ENCODE results near the gene TRMT1.

Gene TRMT1

DNA sequence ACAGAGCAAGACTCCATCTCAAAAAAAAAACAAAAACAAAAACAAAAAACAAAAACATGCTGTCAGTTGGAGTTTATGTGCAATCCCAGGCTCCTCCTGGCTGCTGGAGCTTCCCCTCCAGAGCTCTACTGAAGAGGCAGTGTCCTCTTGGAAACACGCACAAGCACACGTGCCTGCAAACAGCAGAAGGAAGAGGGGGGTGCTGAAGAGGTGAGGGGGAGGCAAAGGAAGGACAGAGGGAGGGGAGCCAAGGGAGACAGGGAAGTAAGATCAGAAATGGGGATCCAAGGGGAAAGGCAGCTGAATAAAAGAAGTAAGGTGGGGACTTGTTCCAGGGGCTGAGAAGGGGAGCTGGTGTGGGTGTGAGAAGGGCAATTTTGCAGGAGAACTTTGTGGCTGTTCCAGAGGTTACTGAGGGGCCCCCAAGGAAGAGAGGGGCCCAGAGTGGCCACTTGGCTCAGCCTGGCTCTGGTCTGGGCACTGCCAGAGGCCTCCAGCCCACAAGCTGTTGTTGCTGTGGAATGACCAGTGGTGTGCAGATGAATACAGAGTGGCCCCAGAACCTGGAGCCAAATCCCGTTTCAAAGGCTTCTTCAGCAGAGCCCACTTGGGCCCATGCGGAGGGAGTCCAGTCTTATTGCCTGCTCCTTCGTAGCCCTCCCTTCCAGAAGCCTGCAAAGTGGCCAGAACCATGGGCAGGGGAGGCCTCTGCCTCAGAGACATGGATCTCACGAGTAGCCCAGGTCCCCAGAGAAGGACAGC is 48.3 kb downstream of the TRMT1 start:
- Histone ChIP-seq H3K36me3 (ENCODE audit: insufficient read depth, low read length) (no peaks in the 10 kb centered on the region), H3K9ac (ENCODE audit: low read depth, low read length, poor library complexity, severe bottlenecking) (no peak overlapping the region)

DNA sequence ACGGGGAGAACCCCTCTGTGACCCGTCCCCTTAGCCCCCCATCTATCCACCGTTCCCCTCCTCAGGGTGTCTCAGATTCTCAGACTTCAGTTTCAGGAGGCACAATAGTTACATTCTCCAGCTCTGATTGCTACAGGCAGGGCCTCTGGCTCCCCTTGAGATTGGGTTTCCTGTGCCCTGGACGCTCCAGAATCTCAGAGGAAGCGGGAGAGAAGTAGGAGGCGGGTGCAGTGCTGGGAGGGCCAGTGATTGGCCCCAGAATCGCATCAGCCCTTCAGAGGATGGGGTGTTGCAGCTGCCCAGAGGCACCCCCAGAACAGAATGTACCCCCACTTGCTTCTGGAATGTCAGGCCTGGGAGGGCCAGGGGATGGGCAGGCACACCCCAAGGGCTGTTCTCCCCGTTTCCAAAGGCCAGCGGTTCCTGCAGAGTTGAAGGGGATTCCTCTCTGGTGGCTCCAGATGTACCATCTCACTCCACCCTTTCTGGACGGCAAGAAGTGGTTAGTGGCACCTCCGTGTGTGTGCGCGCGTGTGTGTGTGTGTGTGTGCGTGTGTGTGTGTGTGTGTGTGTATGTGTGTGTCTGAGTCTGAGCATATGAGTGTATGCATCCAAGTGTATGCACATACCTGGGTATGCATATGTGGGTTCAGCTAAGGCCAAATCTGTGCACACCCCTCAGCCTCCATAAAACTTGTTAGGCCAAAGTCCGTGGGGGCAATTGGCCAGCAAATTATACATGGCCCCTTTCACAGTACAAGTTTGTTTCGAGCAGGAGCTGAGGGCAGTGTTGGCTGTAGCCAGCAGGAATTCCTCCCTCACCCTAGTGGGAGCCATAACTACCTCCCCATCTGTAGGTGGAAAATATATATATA is 49.4 kb downstream of the TRMT1 start:
- no peak overlapping the region for H3K4me3 ChIP-seq (ENCODE audit: low read length, poor library complexity, severe bottlenecking)

More for the DNA sequence above, 48.3 kb downstream of the TRMT1 start:
- no peaks in the 10 kb centered on the region for H4K20me1 ChIP-seq (ENCODE audit: insufficient read depth, low read length, poor library complexity, severe bottlenecking)
- no peak overlapping the region for H3K4me3 ChIP-seq (ENCODE audit: low read length, poor library complexity, severe bottlenecking)
- no peaks in the 10 kb centered on the region for H3K79me2 ChIP-seq (ENCODE audit: insufficient read depth, low read length)
- H3K27me3 ChIP-seq (ENCODE audit: insufficient read depth, low read length, poor library complexity, severe bottlenecking), result no peaks in the 10 kb centered on the region
- H3K9me2 ChIP-seq (replicated peaks; ENCODE audit: low read depth, low read length), result no peaks in the 10 kb centered on the region
- no peaks in the 10 kb centered on the region for H3K9me3 ChIP-seq (ENCODE audit: insufficient read depth, low read depth, low read length)
- H3K4me1 ChIP-seq (ENCODE audit: insufficient read depth, low read length, poor library complexity, severe bottlenecking), result no peaks in the 10 kb centered on the region
- no peak overlapping the region for H2AFZ ChIP-seq (ENCODE audit: low read length)
- TF ChIP-seq EZH2phosphoT487 (IDR thresholded peaks at IDR 0.05; ENCODE audit: borderline replicate concordance), result no peak
- TF ChIP-seq, protein P1, sequence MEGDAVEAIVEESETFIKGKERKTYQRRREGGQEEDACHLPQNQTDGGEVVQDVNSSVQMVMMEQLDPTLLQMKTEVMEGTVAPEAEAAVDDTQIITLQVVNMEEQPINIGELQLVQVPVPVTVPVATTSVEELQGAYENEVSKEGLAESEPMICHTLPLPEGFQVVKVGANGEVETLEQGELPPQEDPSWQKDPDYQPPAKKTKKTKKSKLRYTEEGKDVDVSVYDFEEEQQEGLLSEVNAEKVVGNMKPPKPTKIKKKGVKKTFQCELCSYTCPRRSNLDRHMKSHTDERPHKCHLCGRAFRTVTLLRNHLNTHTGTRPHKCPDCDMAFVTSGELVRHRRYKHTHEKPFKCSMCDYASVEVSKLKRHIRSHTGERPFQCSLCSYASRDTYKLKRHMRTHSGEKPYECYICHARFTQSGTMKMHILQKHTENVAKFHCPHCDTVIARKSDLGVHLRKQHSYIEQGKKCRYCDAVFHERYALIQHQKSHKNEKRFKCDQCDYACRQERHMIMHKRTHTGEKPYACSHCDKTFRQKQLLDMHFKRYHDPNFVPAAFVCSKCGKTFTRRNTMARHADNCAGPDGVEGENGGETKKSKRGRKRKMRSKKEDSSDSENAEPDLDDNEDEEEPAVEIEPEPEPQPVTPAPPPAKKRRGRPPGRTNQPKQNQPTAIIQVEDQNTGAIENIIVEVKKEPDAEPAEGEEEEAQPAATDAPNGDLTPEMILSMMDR (conservative IDR thresholded peaks at IDR 0.05; ENCODE audit: low read length), result no peak
- H3F3A ChIP-seq (ENCODE audit: low read depth), result no peaks in the 10 kb centered on the region
- H3K4me2 ChIP-seq (ENCODE audit: low read depth, low read length, poor library complexity, severe bottlenecking), result no peak overlapping the region

DNA sequence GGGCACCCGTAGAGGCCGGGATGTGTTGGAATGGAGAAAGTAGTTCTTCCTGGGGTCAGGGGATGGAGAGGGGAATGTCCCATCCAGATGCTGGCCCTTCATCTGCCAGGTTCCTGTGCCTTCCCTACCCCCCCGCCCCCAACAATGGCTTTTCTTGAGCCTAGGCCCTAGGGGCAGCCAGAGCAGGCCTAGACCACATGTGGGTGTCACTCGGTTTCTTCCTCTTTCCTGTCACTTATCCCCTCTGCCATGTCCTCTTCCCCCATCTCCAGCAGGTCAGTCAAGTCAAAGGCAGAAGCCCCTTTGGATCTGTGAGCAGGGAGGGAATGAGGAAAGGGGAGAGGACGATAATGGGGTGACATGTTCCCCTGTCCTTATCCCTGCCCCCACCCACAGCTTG is 50.3 kb downstream of the TRMT1 start:
- Histone ChIP-seq H4K20me1 (ENCODE audit: insufficient read depth, low read length, poor library complexity, severe bottlenecking) (no peaks in the 10 kb centered on the region), H3K9me3 (ENCODE audit: insufficient read depth, low read depth, low read length) (no peaks in the 10 kb centered on the region), H3K9ac (ENCODE audit: low read depth, low read length, poor library complexity, severe bottlenecking) (no peak overlapping the region), H3K4me2 (ENCODE audit: low read depth, low read length, poor library complexity, severe bottlenecking) (no peak overlapping the region), H3K4me1 (ENCODE audit: insufficient read depth, low read length, poor library complexity, severe bottlenecking) (peaks cover 2% of the 10 kb centered on the region), H3F3A (ENCODE audit: low read depth) (no peaks in the 10 kb centered on the region), H2AFZ (ENCODE audit: low read length) (no peak overlapping the region), H3K4me3 (ENCODE audit: low read length, poor library complexity, severe bottlenecking) (no peak overlapping the region), H3K79me2 (ENCODE audit: insufficient read depth, low read length) (no peaks in the 10 kb centered on the region), H3K36me3 (ENCODE audit: insufficient read depth, low read length) (no peaks in the 10 kb centered on the region), H3K9me2 (replicated peaks; ENCODE audit: low read depth, low read length) (no peaks in the 10 kb centered on the region), H3K27me3 (ENCODE audit: insufficient read depth, low read length, poor library complexity, severe bottlenecking) (no peaks in the 10 kb centered on the region)
- TF ChIP-seq, protein P1 (conservative IDR thresholded peaks at IDR 0.05; ENCODE audit: low read length), result no peak
- no peak for TF ChIP-seq EZH2phosphoT487 (IDR thresholded peaks at IDR 0.05; ENCODE audit: borderline replicate concordance)

More for the DNA sequence above, 49.4 kb downstream of the TRMT1 start:
- Histone ChIP-seq H3K9me2 (replicated peaks; ENCODE audit: low read depth, low read length) (no peaks in the 10 kb centered on the region), H3K9ac (ENCODE audit: low read depth, low read length, poor library complexity, severe bottlenecking) (no peak overlapping the region), H3K4me1 (ENCODE audit: insufficient read depth, low read length, poor library complexity, severe bottlenecking) (no peaks in the 10 kb centered on the region), H2AFZ (ENCODE audit: low read length) (no peak overlapping the region), H3K4me2 (ENCODE audit: low read depth, low read length, poor library complexity, severe bottlenecking) (no peak overlapping the region), H3K27me3 (ENCODE audit: insufficient read depth, low read length, poor library complexity, severe bottlenecking) (no peaks in the 10 kb centered on the region), H3K79me2 (ENCODE audit: insufficient read depth, low read length) (no peaks in the 10 kb centered on the region), H4K20me1 (ENCODE audit: insufficient read depth, low read length, poor library complexity, severe bottlenecking) (no peaks in the 10 kb centered on the region), H3F3A (ENCODE audit: low read depth) (no peaks in the 10 kb centered on the region), H3K36me3 (ENCODE audit: insufficient read depth, low read length) (no peaks in the 10 kb centered on the region), H3K9me3 (ENCODE audit: insufficient read depth, low read depth, low read length) (no peaks in the 10 kb centered on the region)
- TF ChIP-seq, protein P1 (conservative IDR thresholded peaks at IDR 0.05; ENCODE audit: low read length), result no peak
- TF ChIP-seq EZH2phosphoT487 (IDR thresholded peaks at IDR 0.05; ENCODE audit: borderline replicate concordance), result no peak
